HG02588 (cell line): ENCODE results near the gene LLGL1.
"Not testable (repeated sequence)": the region's sequence is repeated elsewhere in the genome, so short reads cannot be mapped to it uniquely, and the experiment has no call there.

ENCODE experiments used
- ATAC-seq: cut with Tn5 transposase; IDR thresholded peaks from one replicate; pipeline ENCODE4 v1.9.1; 2021; ENCODE audit warnings: mild to moderate bottlenecking, moderate library complexity; ENCODE audit not compliant: unreplicated experiment

The LLGL1 gene

GRCh38 chr17:18194394-18194793, 31.0 kb upstream of the LLGL1 start:
- ATAC-seq: no peak

GRCh38 chr17:18194804-18195203, 30.6 kb upstream of the LLGL1 start:
- ATAC-seq: no peak

- ATAC-seq: no peak
Measured at GRCh38 chr17:18195246-18195645, 30.2 kb upstream of the LLGL1 start.

GRCh38 chr17:18197535-18198194, 27.8 kb upstream of the LLGL1 start:
- ATAC-seq: no peak

- ATAC-seq: no peak
Measured at GRCh38 chr17:18198530-18198929, 26.9 kb upstream of the LLGL1 start.

- ATAC-seq: no peak
Measured at GRCh38 chr17:18201108-18201507, 24.3 kb upstream of the LLGL1 start.

- no peak for ATAC-seq
Measured at GRCh38 chr17:18203308-18203707, 22.1 kb upstream of the LLGL1 start.

GRCh38 chr17:18205861-18206260, 19.6 kb upstream of the LLGL1 start:
- ATAC-seq: no peak

GRCh38 chr17:18206962-18207361, 18.5 kb upstream of the LLGL1 start:
- no peak for ATAC-seq

GRCh38 chr17:18208092-18208491, 17.3 kb upstream of the LLGL1 start:
- ATAC-seq: no peak

- ATAC-seq: no peak
Measured at GRCh38 chr17:18213666-18214270, 11.7 kb upstream of the LLGL1 start.

GRCh38 chr17:18216906-18217305, 8.5 kb upstream of the LLGL1 start:
- ATAC-seq: not testable (repeated sequence)

GRCh38 chr17:18217412-18218015, 7.9 kb upstream of the LLGL1 start:
- no peak for ATAC-seq

- ATAC-seq: no peak
Measured at GRCh38 chr17:18218756-18219415, 6.5 kb upstream of the LLGL1 start.

GRCh38 chr17:18224053-18224386, 1.4 kb upstream of the LLGL1 start:
- no peak for ATAC-seq

- no peak for ATAC-seq
Measured at GRCh38 chr17:18224387-18225120, 881 bp upstream of the LLGL1 start.

- ATAC-seq: peak; percentile 28
Measured at GRCh38 chr17:18225642-18226283, 328 bp downstream of the LLGL1 start.

GRCh38 chr17:18226284-18226945, 980 bp downstream of the LLGL1 start:
- ATAC-seq: no peak

- no peak for ATAC-seq
Measured at GRCh38 chr17:18227635-18228034, 2.2 kb downstream of the LLGL1 start.

- ATAC-seq: no peak
Measured at GRCh38 chr17:18228176-18228682, 2.8 kb downstream of the LLGL1 start.
